Cardiac muscle cell (in vitro differentiated cells and primary cell): ENCODE measurements around the gene ABHD14A. TPM values are rescaled to one million over a fixed set of nuclear protein-coding genes. Genes with fewer than 3 reads are reported as not detected.

ENCODE experiments used
- DNase-seq, 2 donors: peaks; one replicate each; pipeline versions ENCODE4 v3.0.0 to v3.0.0-alpha.2; 2010 to 2017; ENCODE audit warnings: low read depth in 1 of 2, low spot score in 1 of 2
- H3K27ac ChIP-seq: fragments of 200-600 bp; sonication (generic); 2 replicates; pipeline ENCODE4 v1.5.1; 2016
- H3K27me3 ChIP-seq: fragments of 200-600 bp; sonication (generic); 2 replicates; pipeline ENCODE4 v1.6.0; 2016; ENCODE audit warnings: control low read depth
- H3K36me3 ChIP-seq: fragments of 200-600 bp; sonication (generic); 2 replicates; pipeline ENCODE4 v1.5.1; 2016; ENCODE audit warnings: control low read depth
- H3K4me1 ChIP-seq: fragments of 200-600 bp; sonication (generic); 2 replicates; pipeline ENCODE4 v1.8.1; 2017; ENCODE audit warnings: low read depth, mild to moderate bottlenecking, mixed run types
- H3K4me3 ChIP-seq: fragments of 200-600 bp; sonication (generic); 2 replicates; pipeline ENCODE4 v1.5.1; 2016; ENCODE audit warnings: mild to moderate bottlenecking
- H3K9me3 ChIP-seq: fragments of 200-600 bp; sonication (generic); 2 replicates; pipeline ENCODE4 v1.5.1; 2017; ENCODE audit warnings: low read depth, mild to moderate bottlenecking, control low read depth
- CTCF ChIP-seq: IDR thresholded peaks from 2 replicates; pipeline ENCODE4 v1.5.1; 2012; ENCODE audit warnings: low read depth, mild to moderate bottlenecking, low read length
- polyA plus RNA-seq: library from polyadenylated mRNA; unstranded; fragments of >200 nt; fragmentation: Nextera tagmentation; extraction: Ambion mirVana; gene quantifications from 2 replicates; pipeline ENCODE4 v1.2.1, GENCODE V29; 2016
- total RNA-seq: library from RNA; depleted of rRNA; stranded (reverse); fragments of >200 nt; gene quantifications from 2 replicates; pipeline ENCODE4 v1.2.3, GENCODE V29; 2016

ABHD14A gene
- total and polyA plus RNA-seq, 2 experiments from 2014 or later = 56.5 to 104 TPM

GRCh38 chr3:51934991-51935885 is 39.6 kb upstream of the ABHD14A start:
- Histone ChIP-seq H3K27ac (no peak overlapping the region), H3K36me3 (peaks cover 25% of the 10 kb centered on the region), H3K4me3 (no peak overlapping the region), H3K4me1 (no peaks in the 10 kb centered on the region), H3K27me3 (no peaks in the 10 kb centered on the region), H3K9me3 (no peaks in the 10 kb centered on the region)
- no peak for TF ChIP-seq CTCF
- DNase-seq = no peak

GRCh38 chr3:51935886-51936755 is 38.7 kb upstream of the ABHD14A start:
- no peaks in the 10 kb centered on the region for H3K27me3 ChIP-seq
- H3K36me3 ChIP-seq = peaks cover 25% of the 10 kb centered on the region
- no peak for TF ChIP-seq CTCF
- peaks cover 6% of the 10 kb centered on the region for H3K4me1 ChIP-seq
- no peak for DNase-seq
- no peak overlapping the region for H3K27ac ChIP-seq
- H3K4me3 ChIP-seq = no peak overlapping the region
- no peaks in the 10 kb centered on the region for H3K9me3 ChIP-seq

DNA sequence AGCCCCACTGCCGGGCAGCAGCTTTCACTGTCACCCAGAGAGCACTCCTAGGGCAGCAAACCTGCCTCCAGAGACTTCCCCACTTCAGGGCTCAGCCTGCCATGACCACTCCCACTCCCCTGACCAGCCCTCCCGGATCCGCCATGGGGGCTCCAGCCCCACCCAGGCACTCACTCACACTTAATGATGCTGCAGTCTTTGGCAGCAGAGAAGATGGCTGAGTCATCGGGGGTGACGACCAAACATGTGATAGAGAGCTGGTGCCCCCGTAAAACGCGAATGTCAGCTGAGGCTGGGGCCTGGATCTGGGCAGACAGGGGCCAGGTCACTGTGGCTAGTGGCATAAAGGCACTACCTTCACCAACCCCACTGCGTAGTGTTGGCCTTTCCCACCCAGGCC is 37.9 kb upstream of the ABHD14A start:
- peaks cover 25% of the 10 kb centered on the region for H3K36me3 ChIP-seq
- no peaks in the 10 kb centered on the region for H3K9me3 ChIP-seq
- H3K4me3 ChIP-seq = no peak overlapping the region
- H3K27ac ChIP-seq = no peak overlapping the region
- TF ChIP-seq CTCF = no peak
- no peaks in the 10 kb centered on the region for H3K27me3 ChIP-seq
- no peak for DNase-seq
- peaks cover 6% of the 10 kb centered on the region for H3K4me1 ChIP-seq

GRCh38 chr3:51937611-51938450 is 37.0 kb upstream of the ABHD14A start:
- Histone ChIP-seq H3K27ac (no peak overlapping the region), H3K27me3 (no peaks in the 10 kb centered on the region), H3K9me3 (no peaks in the 10 kb centered on the region), H3K36me3 (peaks cover 25% of the 10 kb centered on the region), H3K4me1 (peaks cover 13% of the 10 kb centered on the region), H3K4me3 (no peak overlapping the region)
- no peak for TF ChIP-seq CTCF
- no peak for DNase-seq
